ENCODE results near the gene CNGA1.
"Not testable (repeated sequence)": the region's sequence is repeated elsewhere in the genome, so short reads cannot be mapped to it uniquely, and the experiment has no call there.

Gene CNGA1

DNA sequence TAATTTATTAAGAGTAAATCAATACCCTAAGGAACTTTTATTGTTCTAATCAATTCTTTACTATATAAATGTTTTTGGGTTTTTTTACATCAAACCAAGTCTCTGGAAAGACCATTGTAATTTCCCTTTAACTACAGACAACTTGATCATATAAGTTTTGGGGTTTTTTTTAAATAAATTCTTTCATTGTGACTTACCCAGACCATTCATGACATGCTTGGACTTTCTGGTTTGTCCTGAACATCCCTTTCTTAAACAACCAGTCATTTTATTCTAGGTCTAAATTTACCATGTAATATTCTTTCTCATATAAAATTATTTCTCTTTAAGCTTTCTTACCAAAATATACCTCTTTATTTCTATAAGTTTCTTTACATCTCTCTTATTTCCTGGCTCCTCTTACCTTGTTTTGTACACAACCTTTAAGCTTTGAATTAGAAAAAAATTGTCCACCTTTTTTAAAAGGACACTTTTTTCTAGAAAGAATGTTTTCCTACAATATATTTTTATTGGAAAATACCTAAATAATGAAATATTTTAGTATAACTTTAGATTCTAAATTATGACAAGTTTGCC lies 8.4 kb downstream of the CNGA1 start:
- no peaks in the 10 kb centered on the region for H3K36me3 ChIP-seq (ENCODE audit: insufficient read depth, low read length)
- H3K27ac ChIP-seq: no peak overlapping the region
- no peaks in the 10 kb centered on the region for H3K9me3 ChIP-seq (ENCODE audit: low read depth, low read length)
- TF ChIP-seq POLR2AphosphoS5 (IDR thresholded peaks at IDR 0.05; ENCODE audit: borderline replicate concordance, low read depth, low read length) (no peak), FOXP2 (optimal IDR thresholded peaks at IDR 0.05; ENCODE audit: control extremely low read depth, extremely low read length, insufficient read depth) (no peak), EZH2 (IDR thresholded peaks at IDR 0.05) (no peak)
- H3K9ac ChIP-seq (ENCODE audit: insufficient read length): no peak overlapping the region
- no peak for DNase-seq (ENCODE audit: low read depth, low spot score)
- H3K4me3 ChIP-seq: no peak overlapping the region

GRCh38 chr4:48005781-48006180 lies 10.7 kb downstream of the CNGA1 start:
- Histone ChIP-seq H3K9me3 (ENCODE audit: low read depth, low read length) (no peaks in the 10 kb centered on the region), H3K36me3 (ENCODE audit: insufficient read depth, low read length) (no peaks in the 10 kb centered on the region), H3K27ac (no peak overlapping the region), H3K4me3 (no peak overlapping the region), H3K9ac (ENCODE audit: insufficient read length) (no peak overlapping the region)
- TF ChIP-seq POLR2AphosphoS5 (IDR thresholded peaks at IDR 0.05; ENCODE audit: borderline replicate concordance, low read depth, low read length) (no peak), EZH2 (IDR thresholded peaks at IDR 0.05) (no peak), FOXP2 (optimal IDR thresholded peaks at IDR 0.05; ENCODE audit: control extremely low read depth, extremely low read length, insufficient read depth) (no peak)
- DNase-seq (ENCODE audit: low read depth, low spot score): no peak

DNA sequence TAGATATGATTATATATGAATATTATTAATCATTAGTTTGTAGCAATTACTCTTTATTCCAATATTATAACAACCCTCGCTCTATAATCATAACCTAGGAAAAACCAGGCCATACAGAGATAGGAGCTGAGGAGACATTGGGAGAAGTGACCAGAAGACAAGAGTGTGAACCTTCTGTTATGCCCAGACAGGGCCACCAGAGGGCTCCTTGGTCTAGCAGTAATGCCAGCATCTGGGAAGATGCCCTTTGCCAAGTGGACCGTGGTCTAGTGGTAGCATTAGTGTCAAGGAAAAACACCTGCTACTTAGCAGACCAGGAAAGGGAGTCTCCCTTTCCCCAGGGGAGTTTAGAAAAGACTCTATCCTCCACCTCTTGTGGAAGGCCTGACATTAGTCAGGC lies 12.9 kb downstream of the CNGA1 start:
- not testable (repeated sequence) for H3K27ac ChIP-seq; H3K9ac ChIP-seq (ENCODE audit: insufficient read length); H3K4me3 ChIP-seq; H3K36me3 ChIP-seq (ENCODE audit: insufficient read depth, low read length); DNase-seq (ENCODE audit: low read depth, low spot score); H3K9me3 ChIP-seq (ENCODE audit: low read depth, low read length)

- Histone ChIP-seq H3K27ac (no peak overlapping the region), H3K9me3 (ENCODE audit: low read depth, low read length) (no peaks in the 10 kb centered on the region), H3K36me3 (ENCODE audit: insufficient read depth, low read length) (no peaks in the 10 kb centered on the region), H3K4me3 (no peak overlapping the region), H3K9ac (ENCODE audit: insufficient read length) (no peak overlapping the region)
- no peak for DNase-seq (ENCODE audit: low read depth, low spot score)
- no peak for TF ChIP-seq FOXP2 (optimal IDR thresholded peaks at IDR 0.05; ENCODE audit: control extremely low read depth, extremely low read length, insufficient read depth)
- TF ChIP-seq EZH2 (IDR thresholded peaks at IDR 0.05): no peak
- no peak for TF ChIP-seq POLR2AphosphoS5 (IDR thresholded peaks at IDR 0.05; ENCODE audit: borderline replicate concordance, low read depth, low read length)
These were observed 14.2 kb downstream of the CNGA1 start for GRCh38 chr4:48002267-48002666.

DNA sequence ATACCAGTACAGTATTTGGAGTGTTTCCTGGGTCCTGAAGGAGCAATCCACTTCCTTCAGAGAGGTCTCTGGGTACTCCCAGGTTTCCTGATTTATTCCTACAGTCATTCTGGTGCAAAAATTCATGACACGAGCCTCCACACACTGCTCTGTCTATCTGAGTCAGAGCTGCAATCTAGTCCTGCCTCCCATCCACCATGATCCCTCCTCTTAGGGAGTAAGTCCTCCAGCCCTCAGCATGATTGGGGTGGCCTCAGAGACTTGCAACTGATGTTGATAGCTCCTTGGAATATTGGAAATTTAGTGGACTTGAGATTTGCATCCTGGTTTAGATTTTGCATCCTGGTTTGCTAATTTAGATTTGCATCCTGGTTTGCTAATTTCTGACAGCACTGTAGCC lies 20.5 kb downstream of the CNGA1 start:
- Histone ChIP-seq H3K9me3 (ENCODE audit: low read depth, low read length) (no peaks in the 10 kb centered on the region), H3K36me3 (ENCODE audit: insufficient read depth, low read length) (no peaks in the 10 kb centered on the region), H3K27ac (no peak overlapping the region), H3K9ac (ENCODE audit: insufficient read length) (no peak overlapping the region), H3K4me3 (no peak overlapping the region)
- TF ChIP-seq FOXP2 (optimal IDR thresholded peaks at IDR 0.05; ENCODE audit: control extremely low read depth, extremely low read length, insufficient read depth) (no peak), EZH2 (IDR thresholded peaks at IDR 0.05) (no peak), POLR2AphosphoS5 (IDR thresholded peaks at IDR 0.05; ENCODE audit: borderline replicate concordance, low read depth, low read length) (no peak)
- DNase-seq (ENCODE audit: low read depth, low spot score): no peak

- not testable (repeated sequence) for H3K4me3 ChIP-seq; H3K9ac ChIP-seq (ENCODE audit: insufficient read length); H3K27ac ChIP-seq; H3K36me3 ChIP-seq (ENCODE audit: insufficient read depth, low read length); H3K9me3 ChIP-seq (ENCODE audit: low read depth, low read length); DNase-seq (ENCODE audit: low read depth, low spot score)
These were observed 24.0 kb downstream of the CNGA1 start for GRCh38 chr4:47992475-47992874.

GRCh38 chr4:47990145-47990544 lies 26.3 kb downstream of the CNGA1 start:
- no peak for DNase-seq (ENCODE audit: low read depth, low spot score)
- TF ChIP-seq FOXP2 (optimal IDR thresholded peaks at IDR 0.05; ENCODE audit: control extremely low read depth, extremely low read length, insufficient read depth) (no peak), POLR2AphosphoS5 (IDR thresholded peaks at IDR 0.05; ENCODE audit: borderline replicate concordance, low read depth, low read length) (no peak), EZH2 (IDR thresholded peaks at IDR 0.05) (no peak)
- H3K4me3 ChIP-seq: no peak overlapping the region
- H3K9ac ChIP-seq (ENCODE audit: insufficient read length): no peak overlapping the region
- H3K9me3 ChIP-seq (ENCODE audit: low read depth, low read length): no peaks in the 10 kb centered on the region
- no peaks in the 10 kb centered on the region for H3K36me3 ChIP-seq (ENCODE audit: insufficient read depth, low read length)
- no peak overlapping the region for H3K27ac ChIP-seq

DNA sequence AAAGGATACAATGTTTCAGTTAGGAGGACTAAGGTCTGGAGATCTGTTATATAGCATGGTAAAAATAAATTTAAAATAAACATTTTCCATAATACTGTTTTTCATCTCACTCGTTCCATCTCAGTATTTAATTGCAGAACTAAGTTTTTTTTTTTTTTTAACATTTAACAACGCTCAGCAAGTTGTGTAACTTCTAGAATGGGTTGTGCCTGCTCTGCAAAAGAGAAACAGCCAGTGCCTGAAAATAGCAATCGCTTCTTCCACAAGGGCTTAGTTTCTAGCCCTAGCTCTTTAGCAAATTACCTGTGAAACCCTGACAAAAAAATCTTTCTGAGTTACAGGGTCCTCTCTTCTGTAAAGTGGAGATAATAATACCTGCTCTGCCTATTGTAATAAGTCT lies 41.9 kb downstream of the CNGA1 start:
- no peak for DNase-seq (ENCODE audit: low read depth, low spot score)
- Histone ChIP-seq H3K4me3 (no peak overlapping the region), H3K9me3 (ENCODE audit: low read depth, low read length) (no peaks in the 10 kb centered on the region), H3K36me3 (ENCODE audit: insufficient read depth, low read length) (no peaks in the 10 kb centered on the region), H3K9ac (ENCODE audit: insufficient read length) (no peak overlapping the region), H3K27ac (no peak overlapping the region)
- no peak for TF ChIP-seq EZH2 (IDR thresholded peaks at IDR 0.05)
- no peak for TF ChIP-seq POLR2AphosphoS5 (IDR thresholded peaks at IDR 0.05; ENCODE audit: borderline replicate concordance, low read depth, low read length)
- TF ChIP-seq FOXP2 (optimal IDR thresholded peaks at IDR 0.05; ENCODE audit: control extremely low read depth, extremely low read length, insufficient read depth): no peak

DNA sequence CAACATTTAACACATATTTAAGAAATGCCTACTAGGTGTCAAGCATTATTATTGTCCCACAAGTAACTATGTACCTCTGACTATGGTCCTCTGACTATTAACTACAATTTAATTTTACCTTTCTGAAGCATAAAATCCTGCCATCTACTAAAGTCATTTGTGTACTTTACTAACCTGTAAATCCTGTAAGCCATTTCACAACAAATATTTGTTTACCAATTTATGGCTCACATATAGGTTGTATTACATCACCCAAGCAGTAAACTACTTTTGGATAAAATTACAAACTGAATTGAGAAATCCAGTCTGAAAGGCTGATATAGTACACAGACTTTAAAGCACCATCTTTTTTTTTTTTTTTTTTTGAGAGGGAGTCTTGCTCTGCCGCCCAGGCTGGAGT lies 43.8 kb downstream of the CNGA1 start:
- H3K9me3 ChIP-seq (ENCODE audit: low read depth, low read length): no peaks in the 10 kb centered on the region
- no peaks in the 10 kb centered on the region for H3K36me3 ChIP-seq (ENCODE audit: insufficient read depth, low read length)
- no peak overlapping the region for H3K4me3 ChIP-seq
- no peak overlapping the region for H3K9ac ChIP-seq (ENCODE audit: insufficient read length)
- no peak overlapping the region for H3K27ac ChIP-seq
- DNase-seq (ENCODE audit: low read depth, low spot score): no peak
- TF ChIP-seq EZH2 (IDR thresholded peaks at IDR 0.05) (no peak), FOXP2 (optimal IDR thresholded peaks at IDR 0.05; ENCODE audit: control extremely low read depth, extremely low read length, insufficient read depth) (no peak), POLR2AphosphoS5 (IDR thresholded peaks at IDR 0.05; ENCODE audit: borderline replicate concordance, low read depth, low read length) (no peak)
